ENCODE measurements around the gene CELF5.

CELF5 gene

DNA sequence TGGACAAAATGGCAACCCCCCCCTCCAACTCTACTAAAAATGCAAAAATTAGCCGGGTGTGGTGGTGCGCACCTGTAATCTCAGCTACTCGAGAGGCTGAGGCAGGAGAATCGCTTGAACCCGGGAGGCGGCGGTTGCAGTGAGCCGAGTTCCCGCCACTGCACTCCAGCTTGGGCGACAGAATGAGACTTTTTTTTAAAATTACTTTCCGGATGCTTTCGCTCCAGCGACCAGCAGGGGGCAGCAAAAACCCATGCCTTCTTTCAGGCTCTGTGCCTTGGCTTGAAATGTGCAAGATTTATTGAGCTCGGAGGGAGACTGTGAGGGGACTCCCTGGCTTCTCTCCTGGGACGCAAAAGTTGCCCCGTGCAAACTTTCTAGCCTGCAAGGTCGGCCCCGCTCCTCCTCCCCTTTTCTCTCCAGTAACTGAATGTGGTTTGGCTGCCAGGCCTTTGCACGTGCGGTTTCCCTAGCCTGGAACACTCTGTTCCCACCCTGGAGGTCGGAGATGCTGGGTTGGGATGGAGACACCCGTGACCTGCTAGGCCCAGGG is 80.5 kb downstream of the CELF5 start:
- H3K4me3 ChIP-seq (ENCODE audit: low read depth in 1 of 2, low read length in 1 of 2): no peak overlapping the region

DNA sequence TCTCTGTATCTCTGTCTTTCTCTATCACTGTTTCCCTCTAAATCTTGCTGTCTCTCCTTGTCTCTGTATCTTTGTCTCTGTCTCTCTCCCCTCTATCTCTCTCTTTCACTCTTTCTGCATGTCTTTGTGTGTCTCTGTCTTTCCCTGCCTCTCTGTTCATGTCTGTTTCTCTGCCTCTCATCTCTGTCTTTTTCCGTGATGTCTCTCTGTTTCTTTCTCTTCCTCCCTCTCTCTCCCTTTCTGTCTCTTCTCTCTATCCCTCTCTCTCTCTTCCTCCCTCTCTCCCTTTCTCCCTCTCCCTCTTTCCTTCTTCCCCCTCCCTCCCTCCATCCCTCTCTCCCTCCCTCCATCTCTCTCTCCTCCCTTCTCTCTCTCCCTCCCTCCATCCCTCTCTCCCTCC is 85.3 kb downstream of the CELF5 start:
- no peak overlapping the region for H3K4me3 ChIP-seq (ENCODE audit: low read depth in 1 of 2, low read length in 1 of 2)
- no peak overlapping the region for H3K27ac ChIP-seq
- peaks cover 85% of the 10 kb centered on the region for H3K27me3 ChIP-seq
- TF ChIP-seq, protein P1, sequence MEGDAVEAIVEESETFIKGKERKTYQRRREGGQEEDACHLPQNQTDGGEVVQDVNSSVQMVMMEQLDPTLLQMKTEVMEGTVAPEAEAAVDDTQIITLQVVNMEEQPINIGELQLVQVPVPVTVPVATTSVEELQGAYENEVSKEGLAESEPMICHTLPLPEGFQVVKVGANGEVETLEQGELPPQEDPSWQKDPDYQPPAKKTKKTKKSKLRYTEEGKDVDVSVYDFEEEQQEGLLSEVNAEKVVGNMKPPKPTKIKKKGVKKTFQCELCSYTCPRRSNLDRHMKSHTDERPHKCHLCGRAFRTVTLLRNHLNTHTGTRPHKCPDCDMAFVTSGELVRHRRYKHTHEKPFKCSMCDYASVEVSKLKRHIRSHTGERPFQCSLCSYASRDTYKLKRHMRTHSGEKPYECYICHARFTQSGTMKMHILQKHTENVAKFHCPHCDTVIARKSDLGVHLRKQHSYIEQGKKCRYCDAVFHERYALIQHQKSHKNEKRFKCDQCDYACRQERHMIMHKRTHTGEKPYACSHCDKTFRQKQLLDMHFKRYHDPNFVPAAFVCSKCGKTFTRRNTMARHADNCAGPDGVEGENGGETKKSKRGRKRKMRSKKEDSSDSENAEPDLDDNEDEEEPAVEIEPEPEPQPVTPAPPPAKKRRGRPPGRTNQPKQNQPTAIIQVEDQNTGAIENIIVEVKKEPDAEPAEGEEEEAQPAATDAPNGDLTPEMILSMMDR (IDR thresholded peaks at IDR 0.05): no peak
- no peaks in the 10 kb centered on the region for H3K36me3 ChIP-seq
- H3K9me3 ChIP-seq: no peaks in the 10 kb centered on the region
- H3K4me1 ChIP-seq (ENCODE audit: control insufficient read depth in 1 of 2, insufficient read depth in 1 of 2, low read depth in 1 of 2, low read length in 1 of 2): no peaks in the 10 kb centered on the region

More for the DNA sequence above, 80.5 kb downstream of the CELF5 start:
- Histone ChIP-seq H3K27me3 (peaks cover 71% of the 10 kb centered on the region), H3K36me3 (no peaks in the 10 kb centered on the region), H3K9me3 (no peaks in the 10 kb centered on the region), H3K27ac (no peak overlapping the region), H3K4me1 (ENCODE audit: control insufficient read depth in 1 of 2, insufficient read depth in 1 of 2, low read depth in 1 of 2, low read length in 1 of 2) (no peaks in the 10 kb centered on the region)
- TF ChIP-seq, protein P1 (IDR thresholded peaks at IDR 0.05): peak; percentile 55

DNA sequence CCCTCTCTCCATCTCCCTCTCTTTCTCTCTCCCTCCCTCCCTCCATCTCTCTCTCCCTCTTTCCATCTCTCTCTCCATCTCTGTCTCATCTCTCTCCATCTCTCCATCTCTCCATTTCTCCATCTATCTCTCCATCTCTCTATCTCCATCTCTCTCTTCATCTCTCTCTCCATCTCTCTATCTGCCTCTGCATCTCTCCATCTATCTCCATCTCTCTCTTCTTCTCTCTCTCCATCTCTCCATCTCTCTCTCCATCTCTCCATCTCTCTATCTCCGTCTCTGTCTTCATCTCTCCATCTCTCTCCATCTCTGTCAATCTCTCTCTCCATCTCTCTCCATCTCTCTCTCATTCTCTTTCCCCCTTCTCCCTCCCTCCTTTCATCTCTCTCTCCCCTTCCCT is 85.8 kb downstream of the CELF5 start:
- H3K27me3 ChIP-seq: peaks cover 82% of the 10 kb centered on the region
- H3K9me3 ChIP-seq: no peaks in the 10 kb centered on the region
- TF ChIP-seq, protein P1 (IDR thresholded peaks at IDR 0.05): no peak
- H3K4me3 ChIP-seq (ENCODE audit: low read depth in 1 of 2, low read length in 1 of 2): no peak overlapping the region
- H3K27ac ChIP-seq: no peak overlapping the region
- H3K36me3 ChIP-seq: no peaks in the 10 kb centered on the region
- H3K4me1 ChIP-seq (ENCODE audit: control insufficient read depth in 1 of 2, insufficient read depth in 1 of 2, low read depth in 1 of 2, low read length in 1 of 2): no peaks in the 10 kb centered on the region

DNA sequence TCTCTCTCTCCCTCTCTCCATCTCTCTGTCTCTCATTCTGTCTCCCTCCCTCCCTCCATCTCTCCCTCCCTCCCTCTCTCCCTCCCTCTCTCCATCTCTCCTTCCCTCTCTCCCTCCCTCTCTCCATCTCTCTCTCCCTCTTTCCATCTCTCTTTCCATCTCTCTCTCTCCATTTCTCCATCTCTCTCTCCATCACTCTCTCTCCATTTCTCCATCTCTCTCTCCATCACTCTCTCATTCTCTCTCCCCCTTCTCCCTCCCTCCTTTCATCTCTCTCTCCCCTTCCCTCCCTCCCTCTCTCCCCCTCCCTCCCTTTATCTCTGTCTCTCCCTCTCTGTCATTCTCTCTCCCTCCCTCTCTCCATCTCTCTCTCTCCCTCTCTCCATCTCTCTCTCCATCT is 86.2 kb downstream of the CELF5 start:
- no peaks in the 10 kb centered on the region for H3K4me1 ChIP-seq (ENCODE audit: control insufficient read depth in 1 of 2, insufficient read depth in 1 of 2, low read depth in 1 of 2, low read length in 1 of 2)
- H3K9me3 ChIP-seq: no peaks in the 10 kb centered on the region
- no peaks in the 10 kb centered on the region for H3K36me3 ChIP-seq
- H3K4me3 ChIP-seq (ENCODE audit: low read depth in 1 of 2, low read length in 1 of 2): no peak overlapping the region
- H3K27me3 ChIP-seq: peaks cover 80% of the 10 kb centered on the region
- H3K27ac ChIP-seq: no peak overlapping the region
- TF ChIP-seq, protein P1 (IDR thresholded peaks at IDR 0.05): no peak

DNA sequence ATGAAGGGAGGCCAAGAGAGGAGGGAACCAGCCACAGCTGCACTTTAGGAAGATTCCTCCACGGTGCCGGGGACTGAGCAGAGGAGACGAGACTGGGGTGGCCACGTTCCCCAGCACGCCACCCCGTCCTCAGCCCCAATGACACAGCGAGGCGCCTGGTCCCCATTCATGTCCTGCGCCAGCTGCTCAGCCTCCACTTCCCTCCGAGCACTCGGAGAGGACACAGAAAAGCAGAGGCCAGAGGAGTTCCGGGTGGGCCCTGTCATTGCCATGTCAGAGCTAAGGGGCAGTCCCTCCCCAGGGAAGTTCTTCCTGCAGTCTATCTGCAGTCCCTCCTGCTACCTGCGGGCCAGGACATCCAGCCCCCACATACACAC is 88.7 kb downstream of the CELF5 start:
- Histone ChIP-seq H3K9me3 (no peaks in the 10 kb centered on the region), H3K27ac (no peak overlapping the region), H3K4me3 (ENCODE audit: low read depth in 1 of 2, low read length in 1 of 2) (no peak overlapping the region), H3K27me3 (peaks cover 63% of the 10 kb centered on the region), H3K4me1 (ENCODE audit: control insufficient read depth in 1 of 2, insufficient read depth in 1 of 2, low read depth in 1 of 2, low read length in 1 of 2) (no peaks in the 10 kb centered on the region), H3K36me3 (no peaks in the 10 kb centered on the region)
- TF ChIP-seq, protein P1 (IDR thresholded peaks at IDR 0.05): no peak
